Measurements from ENCODE around the gene GRM1. TPM values are rescaled to one million over a fixed set of nuclear protein-coding genes. Genes with fewer than 3 reads are reported as not detected.

Gene GRM1
- total and polyA plus RNA-seq, 2 donors (not counting 3 experiments of a cell fraction or from before 2014, with no cell fraction given), result 0.07 TPM; not detected in 1

- H3K4me3 ChIP-seq (replicated peaks in 1 of 3; ENCODE audit: insufficient read depth in 1 of 3, low read depth in 1 of 3, low read length in 3 of 3), result no peak overlapping the region
- H3K4me1 ChIP-seq (ENCODE audit: control insufficient read depth, extremely low read depth, insufficient read depth, low read length), result peaks cover 28% of the 10 kb centered on the region
- no peak overlapping the region for H3K4me2 ChIP-seq (ENCODE audit: insufficient read depth, low read length)
- dilution Hi-C loops (cut with MboI; ENCODE audit: extremely low pct_ligation_motif_present, low sequenced_read_pairs), result no loop called here
- H3K36me3 ChIP-seq (ENCODE audit: control insufficient read depth in 2 of 2, extremely low read depth in 1 of 2, insufficient read depth in 2 of 2, low read length in 2 of 2), result no peaks in the 10 kb centered on the region
- ChIA-PET CTCF (interaction anchor here (1.0 to 1.5 kb wide), 4 partner anchors 9 to 18 kb away, joined by 3 to 5 read pairs (median 4); no protein-coding TSS in a partner anchor), POLR2A (no interaction called here)
- H3K27ac ChIP-seq (ENCODE audit: insufficient read depth, low read depth, low read length), result no peak overlapping the region
- DNase-seq (ENCODE audit: low read depth, low spot score) (peak; percentile 71), FAIRE-seq (no peak)
- BruUV-seq (replicated peaks), result no TSS peak
- intact Hi-C loops (cut with micrococcal nuclease), result loop anchor here (5.0 kb wide), 1 partner anchor 203 kb away; the partner anchor contains the start of gene RAB32
- H3K9me3 ChIP-seq (replicated peaks; ENCODE audit: control insufficient read depth, insufficient read depth, low read length), result no peaks in the 10 kb centered on the region
- H3K79me2 ChIP-seq (ENCODE audit: control insufficient read depth, insufficient read depth, low read length), result no peaks in the 10 kb centered on the region
- no peaks in the 10 kb centered on the region for H4K20me1 ChIP-seq (replicated peaks; ENCODE audit: control insufficient read depth, extremely low read depth, insufficient read depth, low read length)
- no peaks in the 10 kb centered on the region for H3K27me3 ChIP-seq (ENCODE audit: control insufficient read depth in 2 of 2, insufficient read depth in 2 of 2, low read length in 2 of 2)
- H3K9me1 ChIP-seq (replicated peaks; ENCODE audit: control insufficient read depth, extremely low read depth, insufficient read depth, low read length), result no peaks in the 10 kb centered on the region
- peak overlapping the region; percentile 69 for H2AFZ ChIP-seq (ENCODE audit: low read depth, low read length)
- TF ChIP-seq GATA2 (IDR thresholded peaks at IDR 0.05; ENCODE audit: insufficient read depth, insufficient read length, low read depth, low read length), result no peak
- no peak for TF ChIP-seq POLR2A (IDR thresholded peaks at IDR 0.05; ENCODE audit: low read depth, low read length)
- TF ChIP-seq POLR2AphosphoS5 (IDR thresholded peaks at IDR 0.05; ENCODE audit: insufficient read depth, low read depth, low read length), result no peak
- no peak for TF ChIP-seq MYC (IDR thresholded peaks at IDR 0.05; ENCODE audit: low read depth, low read length)
- no peak for TF ChIP-seq EZH2 (IDR thresholded peaks at IDR 0.05; ENCODE audit: borderline replicate concordance, low read depth, low read length, severe bottlenecking)
- no peak for TF ChIP-seq CTCF (IDR thresholded peaks at IDR 0.05; ENCODE audit: extremely low read depth in 1 of 2, insufficient read depth in 1 of 2, low read depth in 1 of 2, low read length in 2 of 2)
- TF ChIP-seq FOS (IDR thresholded peaks at IDR 0.05; ENCODE audit: borderline replicate concordance, insufficient read depth, low read length), result no peak
- TF ChIP-seq JUN (IDR thresholded peaks at IDR 0.05; ENCODE audit: borderline replicate concordance, insufficient read depth, insufficient read length, low read depth), result no peak
- no peak for TF ChIP-seq MAX (IDR thresholded peaks at IDR 0.05; ENCODE audit: insufficient read depth, insufficient read length)
- no peak overlapping the region for H3K9ac ChIP-seq (replicated peaks; ENCODE audit: extremely low read depth, insufficient read depth, low read length)
These were observed 310.9 kb downstream of the GRM1 start for GRCh38 chr6:146339716-146340115.

Measured in endothelial cell of umbilical vein (primary cell).